ENCODE data around the gene TFG. TPM values are rescaled to one million over a fixed set of nuclear protein-coding genes. Genes with fewer than 3 reads are reported as not detected.

TFG gene
- total RNA-seq, 1 experiment from 2014 or later, result 65.3 TPM

DNA sequence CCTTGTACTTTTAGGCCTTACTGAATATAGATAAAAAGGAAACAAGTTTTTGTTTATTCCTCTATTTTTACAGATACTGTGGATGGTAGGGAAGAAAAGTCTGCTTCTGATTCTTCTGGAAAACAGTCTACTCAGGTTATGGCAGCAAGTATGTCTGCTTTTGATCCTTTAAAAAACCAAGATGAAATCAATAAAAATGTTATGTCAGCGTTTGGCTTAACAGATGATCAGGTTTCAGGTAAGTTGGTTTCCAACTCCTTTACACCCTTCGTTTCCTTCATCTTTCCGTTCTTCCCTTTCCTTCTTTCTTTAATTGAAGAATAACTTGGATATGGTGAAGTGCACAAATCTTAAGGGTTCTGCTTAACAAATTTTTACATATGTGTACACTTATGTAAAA is 23.1 kb downstream of the TFG start:
- Histone ChIP-seq H3K4me3 (ENCODE audit: low read length) (no peak overlapping the region), H3K79me2 (ENCODE audit: low read length) (peaks cover 92% of the 10 kb centered on the region), H3K9ac (ENCODE audit: low read length) (no peak overlapping the region), H3K27ac (ENCODE audit: low read length) (no peak overlapping the region), H2AFZ (ENCODE audit: low read length) (no peak overlapping the region), H4K20me1 (ENCODE audit: insufficient read depth, low read depth, low read length) (no peaks in the 10 kb centered on the region), H3K4me1 (ENCODE audit: low read length) (no peaks in the 10 kb centered on the region), H3K36me3 (ENCODE audit: insufficient read depth, low read length) (peaks cover 71% of the 10 kb centered on the region), H3K27me3 (ENCODE audit: low read length) (no peaks in the 10 kb centered on the region), H3K9me2 (replicated peaks; ENCODE audit: insufficient read depth, low read length) (no peaks in the 10 kb centered on the region), H3K9me3 (ENCODE audit: low read length) (no peaks in the 10 kb centered on the region), H3K4me2 (ENCODE audit: low read depth, low read length, poor library complexity, severe bottlenecking) (no peak overlapping the region)
- no peak for DNase-seq

- Histone ChIP-seq H3K27ac (ENCODE audit: low read length) (no peak overlapping the region), H3K4me3 (ENCODE audit: low read length) (no peak overlapping the region), H3K9ac (ENCODE audit: low read length) (no peak overlapping the region), H3K79me2 (ENCODE audit: low read length) (peaks cover 85% of the 10 kb centered on the region), H2AFZ (ENCODE audit: low read length) (no peak overlapping the region), H3K9me2 (replicated peaks; ENCODE audit: insufficient read depth, low read length) (no peaks in the 10 kb centered on the region), H4K20me1 (ENCODE audit: insufficient read depth, low read depth, low read length) (no peaks in the 10 kb centered on the region), H3K4me1 (ENCODE audit: low read length) (no peaks in the 10 kb centered on the region), H3K4me2 (ENCODE audit: low read depth, low read length, poor library complexity, severe bottlenecking) (no peak overlapping the region), H3K36me3 (ENCODE audit: insufficient read depth, low read length) (peaks cover 74% of the 10 kb centered on the region), H3K9me3 (ENCODE audit: low read length) (no peaks in the 10 kb centered on the region), H3K27me3 (ENCODE audit: low read length) (no peaks in the 10 kb centered on the region)
- no peak for DNase-seq
Observed at GRCh38 chr3:100737334-100737733, 28.0 kb downstream of the TFG start.

DNA sequence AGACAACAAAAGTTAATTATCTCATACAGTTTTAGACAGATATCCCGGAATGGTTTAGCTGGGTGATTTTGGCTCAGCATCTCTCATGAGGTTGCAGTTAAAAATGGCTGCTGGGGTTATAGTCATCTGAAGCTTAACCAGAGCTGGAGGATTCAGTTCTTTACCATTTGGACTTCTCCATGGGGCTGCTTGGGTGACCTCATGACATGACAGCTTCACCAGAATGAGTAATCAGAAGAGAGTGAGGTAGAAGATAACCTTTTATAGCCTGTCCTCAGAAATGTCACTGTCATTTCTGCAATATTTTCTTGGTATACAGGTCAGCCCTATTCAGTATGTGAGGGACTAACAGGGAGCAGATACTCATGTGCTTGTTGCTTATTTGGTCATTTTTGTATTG is 30.9 kb downstream of the TFG start:
- Histone ChIP-seq H2AFZ (ENCODE audit: low read length) (no peak overlapping the region), H4K20me1 (ENCODE audit: insufficient read depth, low read depth, low read length) (no peaks in the 10 kb centered on the region), H3K9me2 (replicated peaks; ENCODE audit: insufficient read depth, low read length) (no peaks in the 10 kb centered on the region), H3K36me3 (ENCODE audit: insufficient read depth, low read length) (peaks cover 66% of the 10 kb centered on the region), H3K9me3 (ENCODE audit: low read length) (no peaks in the 10 kb centered on the region), H3K9ac (ENCODE audit: low read length) (no peak overlapping the region), H3K27ac (ENCODE audit: low read length) (no peak overlapping the region), H3K4me1 (ENCODE audit: low read length) (no peaks in the 10 kb centered on the region), H3K4me3 (ENCODE audit: low read length) (no peak overlapping the region), H3K79me2 (ENCODE audit: low read length) (peaks cover 58% of the 10 kb centered on the region), H3K4me2 (ENCODE audit: low read depth, low read length, poor library complexity, severe bottlenecking) (no peak overlapping the region), H3K27me3 (ENCODE audit: low read length) (no peaks in the 10 kb centered on the region)
- no peak for DNase-seq

DNA sequence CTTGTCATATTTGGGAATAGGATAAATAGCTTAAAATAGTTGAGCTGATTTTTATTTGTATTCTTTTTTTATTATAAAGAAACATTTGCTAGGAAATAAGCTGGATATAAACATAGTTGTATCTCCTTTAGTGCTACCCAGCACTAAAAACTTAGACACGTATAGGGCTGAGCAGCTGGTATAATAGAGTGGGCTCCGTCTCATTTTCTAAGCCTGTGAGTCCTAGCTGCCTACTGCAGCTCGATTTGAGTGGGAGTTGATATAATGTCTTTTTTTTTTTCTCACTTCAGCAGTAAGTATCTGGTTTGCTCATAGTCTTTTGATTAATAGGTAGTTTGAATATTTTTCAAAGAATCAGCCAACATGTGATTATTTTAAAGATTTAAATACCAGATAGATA is 34.2 kb downstream of the TFG start:
- Histone ChIP-seq H3K27me3 (ENCODE audit: low read length) (no peaks in the 10 kb centered on the region), H4K20me1 (ENCODE audit: insufficient read depth, low read depth, low read length) (no peaks in the 10 kb centered on the region), H2AFZ (ENCODE audit: low read length) (no peak overlapping the region), H3K36me3 (ENCODE audit: insufficient read depth, low read length) (peaks cover 54% of the 10 kb centered on the region), H3K79me2 (ENCODE audit: low read length) (peaks cover 30% of the 10 kb centered on the region), H3K4me1 (ENCODE audit: low read length) (no peaks in the 10 kb centered on the region), H3K9me2 (replicated peaks; ENCODE audit: insufficient read depth, low read length) (no peaks in the 10 kb centered on the region), H3K4me3 (ENCODE audit: low read length) (no peak overlapping the region), H3K9me3 (ENCODE audit: low read length) (no peaks in the 10 kb centered on the region), H3K4me2 (ENCODE audit: low read depth, low read length, poor library complexity, severe bottlenecking) (no peak overlapping the region), H3K9ac (ENCODE audit: low read length) (no peak overlapping the region), H3K27ac (ENCODE audit: low read length) (no peak overlapping the region)
- DNase-seq, result no peak

- no peaks in the 10 kb centered on the region for H3K4me1 ChIP-seq (ENCODE audit: low read length)
- no peak overlapping the region for H3K27ac ChIP-seq (ENCODE audit: low read length)
- H3K9me3 ChIP-seq (ENCODE audit: low read length), result no peaks in the 10 kb centered on the region
- H3K4me2 ChIP-seq (ENCODE audit: low read depth, low read length, poor library complexity, severe bottlenecking), result no peak overlapping the region
- H4K20me1 ChIP-seq (ENCODE audit: insufficient read depth, low read depth, low read length), result no peaks in the 10 kb centered on the region
- H3K9ac ChIP-seq (ENCODE audit: low read length), result no peak overlapping the region
- no peak for DNase-seq
- H3K36me3 ChIP-seq (ENCODE audit: insufficient read depth, low read length), result peaks cover 56% of the 10 kb centered on the region
- no peak overlapping the region for H2AFZ ChIP-seq (ENCODE audit: low read length)
- no peak overlapping the region for H3K4me3 ChIP-seq (ENCODE audit: low read length)
- no peaks in the 10 kb centered on the region for H3K27me3 ChIP-seq (ENCODE audit: low read length)
- H3K9me2 ChIP-seq (replicated peaks; ENCODE audit: insufficient read depth, low read length), result no peaks in the 10 kb centered on the region
- peaks cover 21% of the 10 kb centered on the region for H3K79me2 ChIP-seq (ENCODE audit: low read length)
Observed at GRCh38 chr3:100744671-100745070, 35.4 kb downstream of the TFG start.

- Histone ChIP-seq H3K27me3 (ENCODE audit: low read length) (no peaks in the 10 kb centered on the region), H3K9ac (ENCODE audit: low read length) (no peak overlapping the region), H2AFZ (ENCODE audit: low read length) (no peak overlapping the region), H4K20me1 (ENCODE audit: insufficient read depth, low read depth, low read length) (no peaks in the 10 kb centered on the region), H3K36me3 (ENCODE audit: insufficient read depth, low read length) (peaks cover 54% of the 10 kb centered on the region), H3K4me2 (ENCODE audit: low read depth, low read length, poor library complexity, severe bottlenecking) (no peak overlapping the region), H3K9me3 (ENCODE audit: low read length) (no peaks in the 10 kb centered on the region), H3K4me3 (ENCODE audit: low read length) (no peak overlapping the region), H3K79me2 (ENCODE audit: low read length) (peaks cover 11% of the 10 kb centered on the region), H3K9me2 (replicated peaks; ENCODE audit: insufficient read depth, low read length) (no peaks in the 10 kb centered on the region), H3K4me1 (ENCODE audit: low read length) (no peaks in the 10 kb centered on the region), H3K27ac (ENCODE audit: low read length) (no peak overlapping the region)
- DNase-seq, result no peak
Observed at GRCh38 chr3:100745617-100746016, 36.3 kb downstream of the TFG start.

DNA sequence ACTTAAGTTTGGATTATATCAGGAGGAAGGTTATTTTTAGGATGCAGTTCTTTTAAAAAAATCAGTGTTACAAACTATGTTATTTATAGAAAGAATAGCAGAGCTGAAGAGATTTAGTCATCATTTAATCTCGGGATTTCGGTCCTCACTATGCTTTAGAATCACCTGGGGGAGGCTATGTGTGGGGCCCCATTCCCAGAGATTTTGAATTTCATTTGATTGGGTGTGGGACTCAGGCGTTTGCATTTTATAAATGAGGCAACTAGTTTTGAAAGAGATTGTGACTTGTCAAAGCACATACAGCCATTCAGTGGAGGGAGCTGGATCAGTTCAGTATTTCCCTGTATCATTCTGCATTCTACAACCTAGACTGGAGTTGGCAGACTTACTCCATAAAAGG is 36.8 kb downstream of the TFG start:
- H3K36me3 ChIP-seq (ENCODE audit: insufficient read depth, low read length), result peaks cover 54% of the 10 kb centered on the region

DNA sequence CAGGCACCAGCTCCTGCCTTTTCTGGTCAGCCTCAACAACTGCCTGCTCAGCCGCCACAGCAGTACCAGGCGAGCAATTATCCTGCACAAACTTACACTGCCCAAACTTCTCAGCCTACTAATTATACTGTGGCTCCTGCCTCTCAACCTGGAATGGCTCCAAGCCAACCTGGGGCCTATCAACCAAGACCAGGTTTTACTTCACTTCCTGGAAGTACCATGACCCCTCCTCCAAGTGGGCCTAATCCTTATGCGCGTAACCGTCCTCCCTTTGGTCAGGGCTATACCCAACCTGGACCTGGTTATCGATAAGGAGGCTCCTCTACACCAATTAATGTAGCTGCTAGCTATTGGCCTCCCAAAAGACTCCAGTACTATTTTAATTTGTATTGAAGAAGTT is 38.9 kb downstream of the TFG start:
- Histone ChIP-seq H3K9me3 (ENCODE audit: low read length) (no peaks in the 10 kb centered on the region), H4K20me1 (ENCODE audit: insufficient read depth, low read depth, low read length) (no peaks in the 10 kb centered on the region), H3K4me1 (ENCODE audit: low read length) (no peaks in the 10 kb centered on the region), H3K27ac (ENCODE audit: low read length) (no peak overlapping the region), H3K9me2 (replicated peaks; ENCODE audit: insufficient read depth, low read length) (no peaks in the 10 kb centered on the region), H3K79me2 (ENCODE audit: low read length) (0 out of 2 replicates have a peak, but pooled peaks cover 3% of the 10 kb centered on the region), H3K4me2 (ENCODE audit: low read depth, low read length, poor library complexity, severe bottlenecking) (no peak overlapping the region), H3K4me3 (ENCODE audit: low read length) (no peak overlapping the region), H3K9ac (ENCODE audit: low read length) (no peak overlapping the region), H3K27me3 (ENCODE audit: low read length) (no peaks in the 10 kb centered on the region), H2AFZ (ENCODE audit: low read length) (no peak overlapping the region), H3K36me3 (ENCODE audit: insufficient read depth, low read length) (peaks cover 54% of the 10 kb centered on the region)
- DNase-seq, result no peak

More for the DNA sequence above, 36.8 kb downstream of the TFG start:
- Histone ChIP-seq H3K27ac (ENCODE audit: low read length) (no peak overlapping the region), H3K4me3 (ENCODE audit: low read length) (no peak overlapping the region), H3K4me2 (ENCODE audit: low read depth, low read length, poor library complexity, severe bottlenecking) (no peak overlapping the region), H3K79me2 (ENCODE audit: low read length) (peaks cover 9% of the 10 kb centered on the region; the same call in 1 of the 2 replicates), H3K4me1 (ENCODE audit: low read length) (no peaks in the 10 kb centered on the region), H2AFZ (ENCODE audit: low read length) (no peak overlapping the region), H3K9ac (ENCODE audit: low read length) (no peak overlapping the region), H3K27me3 (ENCODE audit: low read length) (no peaks in the 10 kb centered on the region), H3K9me3 (ENCODE audit: low read length) (no peaks in the 10 kb centered on the region), H3K9me2 (replicated peaks; ENCODE audit: insufficient read depth, low read length) (no peaks in the 10 kb centered on the region), H4K20me1 (ENCODE audit: insufficient read depth, low read depth, low read length) (no peaks in the 10 kb centered on the region)
- DNase-seq, result no peak

DNA sequence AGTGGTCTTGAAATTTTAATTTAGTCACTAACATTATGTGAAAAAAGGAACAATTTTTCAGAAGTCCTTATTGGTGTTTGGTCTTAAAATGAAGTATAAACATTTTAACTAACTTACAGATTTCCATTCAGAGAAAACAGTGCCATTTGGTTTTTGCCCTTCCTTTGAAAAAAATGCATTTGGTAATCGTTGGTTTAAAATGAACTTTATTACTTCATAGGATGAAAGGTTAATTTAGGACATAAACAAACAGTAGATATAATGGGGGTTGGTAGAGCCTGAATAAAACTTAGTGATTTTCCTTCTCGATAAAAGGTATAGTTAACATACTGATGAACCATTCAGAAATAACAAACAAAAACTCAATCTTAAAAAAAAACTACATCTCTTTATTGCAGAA is 39.7 kb downstream of the TFG start:
- Histone ChIP-seq H3K4me2 (ENCODE audit: low read depth, low read length, poor library complexity, severe bottlenecking) (no peak overlapping the region), H3K27ac (ENCODE audit: low read length) (no peak overlapping the region), H3K4me1 (ENCODE audit: low read length) (no peaks in the 10 kb centered on the region), H3K79me2 (ENCODE audit: low read length) (0 out of 2 replicates have a peak, but pooled peaks cover 3% of the 10 kb centered on the region), H3K27me3 (ENCODE audit: low read length) (no peaks in the 10 kb centered on the region), H3K4me3 (ENCODE audit: low read length) (no peak overlapping the region), H2AFZ (ENCODE audit: low read length) (no peak overlapping the region), H4K20me1 (ENCODE audit: insufficient read depth, low read depth, low read length) (peaks cover 4% of the 10 kb centered on the region; the same call in 1 of the 2 replicates), H3K9ac (ENCODE audit: low read length) (no peak overlapping the region), H3K9me2 (replicated peaks; ENCODE audit: insufficient read depth, low read length) (no peaks in the 10 kb centered on the region), H3K9me3 (ENCODE audit: low read length) (no peaks in the 10 kb centered on the region), H3K36me3 (ENCODE audit: insufficient read depth, low read length) (peaks cover 48% of the 10 kb centered on the region)
- DNase-seq, result no peak

Data from Karpas-422 (cell line).